Hematopoietic multipotent progenitor cell treated with erythropoietin and hydrocortisone succinate and interleukin-3 and kit ligand, for 15 days (in vitro differentiated cells): Measurements from ENCODE around the gene LDLRAD1.
"Not testable (repeated sequence)": the region's sequence is repeated elsewhere in the genome, so short reads cannot be mapped to it uniquely, and the experiment has no call there.

Source experiments
- DNase-seq: peaks from one replicate; pipeline ENCODE4 v3.0.0-alpha.2; 2015; ENCODE audit warnings: low spot score

Gene LDLRAD1

GRCh38 chr1:54016343-54017282, 1.4 kb downstream of the LDLRAD1 start:
- DNase-seq, result no peak

- DNase-seq, result no peak
Measured at GRCh38 chr1:54014009-54014629, 3.9 kb downstream of the LDLRAD1 start.

- no peak for DNase-seq
Measured at GRCh38 chr1:54013393-54014008, 4.5 kb downstream of the LDLRAD1 start.

- no peak for DNase-seq
Measured at GRCh38 chr1:54012863-54013262, 5.1 kb downstream of the LDLRAD1 start.

GRCh38 chr1:54012008-54012325, 6.0 kb downstream of the LDLRAD1 start:
- DNase-seq, result no peak

- DNase-seq, result no peak
Measured at GRCh38 chr1:54011316-54012007, 6.5 kb downstream of the LDLRAD1 start.

- no peak for DNase-seq
Measured at GRCh38 chr1:54010415-54011117, 7.4 kb downstream of the LDLRAD1 start.

GRCh38 chr1:54009406-54009805, 8.6 kb downstream of the LDLRAD1 start:
- DNase-seq, result no peak

- DNase-seq, result no peak
Measured at GRCh38 chr1:54008876-54009275, 9.1 kb downstream of the LDLRAD1 start.

GRCh38 chr1:54007613-54008012, 10.4 kb downstream of the LDLRAD1 start:
- no peak for DNase-seq

- no peak for DNase-seq
Measured at GRCh38 chr1:54006508-54006907, 11.5 kb downstream of the LDLRAD1 start.

- DNase-seq, result no peak
Measured at GRCh38 chr1:54004481-54005049, 13.4 kb downstream of the LDLRAD1 start.

- DNase-seq, result not testable (repeated sequence)
Measured at GRCh38 chr1:54003750-54004480, 14.1 kb downstream of the LDLRAD1 start.

GRCh38 chr1:54003249-54003646, 14.7 kb downstream of the LDLRAD1 start:
- no peak for DNase-seq

- DNase-seq, result no peak
Measured at GRCh38 chr1:54002544-54003248, 15.3 kb downstream of the LDLRAD1 start.

- no peak for DNase-seq
Measured at GRCh38 chr1:54001591-54001990, 16.4 kb downstream of the LDLRAD1 start.

- DNase-seq, result no peak
Measured at GRCh38 chr1:53999920-54000319, 18.1 kb downstream of the LDLRAD1 start.

GRCh38 chr1:53998223-53998622, 19.8 kb downstream of the LDLRAD1 start:
- no peak for DNase-seq

- no peak for DNase-seq
Measured at GRCh38 chr1:53995683-53996082, 22.3 kb downstream of the LDLRAD1 start.

- DNase-seq, result not testable (repeated sequence)
Measured at GRCh38 chr1:53994516-53994915, 23.5 kb downstream of the LDLRAD1 start.
